Fibroblast of mammary gland (primary cell): ENCODE measurements around the gene CD3G.

Experiments used
- DNase-seq: peaks from one replicate; pipeline ENCODE4 v3.0.0-alpha.2; 2010; ENCODE audit warnings: low read depth
- H3K4me3 ChIP-seq: 2 replicates; pipeline ENCODE4 v1.5.1; 2011; ENCODE audit warnings: low read depth, mild to moderate bottlenecking, low read length, moderate library complexity; ENCODE audit not compliant: control insufficient read depth
- CTCF ChIP-seq: conservative IDR thresholded peaks from 2 replicates; pipeline ENCODE4 v1.5.1; 2011; ENCODE audit warnings: low read depth, low read length, inconsistent platforms; ENCODE audit not compliant: control insufficient read depth, insufficient read depth

CD3G gene

GRCh38 chr11:118343981-118344515, at the start of gene CD3G:
TSS of gene CD3G (plus strand) at chr11:118344344. CDS start at chr11:118344424, 80 bp downstream.
- no peak for DNase-seq
- no peak for TF ChIP-seq CTCF
- no peak within 1 kb of the TSS for H3K4me3 ChIP-seq

GRCh38 chr11:118295199-118295598, 48.9 kb upstream of the CD3G start:
- DNase-seq, result no peak
- no peak for TF ChIP-seq CTCF
- no peak overlapping the region for H3K4me3 ChIP-seq

GRCh38 chr11:118295815-118296454, 48.2 kb upstream of the CD3G start:
- no peak overlapping the region for H3K4me3 ChIP-seq
- DNase-seq, result peak; percentile 47
- peak; percentile 59 for TF ChIP-seq CTCF

- H3K4me3 ChIP-seq, result no peak overlapping the region
- DNase-seq, result no peak
- no peak for TF ChIP-seq CTCF
Observed at GRCh38 chr11:118301600-118302195, 42.4 kb upstream of the CD3G start.

GRCh38 chr11:118304227-118304567, 39.9 kb upstream of the CD3G start:
- H3K4me3 ChIP-seq, result no peak overlapping the region
- no peak for TF ChIP-seq CTCF
- DNase-seq, result no peak

GRCh38 chr11:118304568-118305248, 39.4 kb upstream of the CD3G start, which contains the start of gene CD3E:
TSS of gene CD3E (plus strand) at chr11:118304730. CDS start at chr11:118304953, 223 bp downstream.
- no peak for TF ChIP-seq CTCF
- H3K4me3 ChIP-seq, result no peak within 1 kb of the TSS
- no peak for DNase-seq
